Left hindlimb (tissue), 1 donor: ENCODE measurements around the gene SLC1A6.
"Not testable (repeated sequence)": the region's sequence is repeated elsewhere in the genome, so short reads cannot be mapped to it uniquely, and the experiment has no call there.

Experiments used
- DNase-seq: peaks from one replicate; pipeline ENCODE4 v3.0.0-alpha.2; 2018

Gene SLC1A6

DNA sequence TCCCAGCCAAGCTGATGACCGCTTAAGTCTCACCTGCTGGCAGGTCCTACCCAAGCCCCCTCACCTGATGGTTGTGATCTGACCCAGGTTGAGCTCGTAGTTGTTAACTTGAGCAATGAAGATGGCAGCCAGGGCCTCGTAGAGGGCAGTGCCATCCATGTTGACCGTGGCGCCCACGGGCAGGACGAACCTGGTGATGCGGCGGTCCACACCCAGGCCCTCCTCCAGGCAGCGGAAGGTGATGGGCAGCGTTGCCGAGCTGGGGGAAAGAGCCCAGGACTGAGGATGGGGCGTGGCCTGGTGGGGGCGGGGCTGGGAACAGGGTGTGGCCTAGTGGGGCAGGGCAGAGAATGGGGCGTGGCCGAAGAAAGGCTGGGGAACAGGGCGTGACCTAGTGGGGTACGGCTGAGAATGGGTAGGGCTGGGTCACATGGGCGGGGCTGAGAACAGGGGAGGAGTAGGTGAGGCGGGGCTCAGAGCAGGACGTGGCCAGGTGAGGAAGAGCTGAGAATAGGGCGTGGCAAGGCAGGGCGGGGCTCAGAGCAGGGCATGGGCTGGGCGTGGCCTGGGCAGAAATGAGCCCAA, 25.5 kb downstream of the SLC1A6 start:
- DNase-seq = no peak

DNA sequence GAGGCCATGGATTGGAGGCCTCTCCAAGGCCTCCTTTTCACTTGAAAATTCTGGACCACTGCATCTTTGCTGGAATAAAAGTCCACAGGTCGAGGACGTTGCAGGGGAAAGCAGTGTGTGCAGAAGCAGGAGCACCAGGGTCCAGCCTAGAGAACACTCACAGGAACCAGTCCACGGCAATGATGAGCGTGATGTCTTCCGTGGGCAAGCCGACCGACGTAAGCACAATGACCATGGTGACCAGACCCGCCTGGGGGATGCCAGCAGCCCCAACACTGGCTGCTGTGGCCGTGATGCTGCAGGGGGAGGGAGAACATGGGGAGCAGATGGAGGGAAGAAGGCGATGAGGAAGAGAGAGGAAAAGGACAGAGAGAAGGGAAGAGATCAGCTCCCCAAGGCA, 26.9 kb downstream of the SLC1A6 start:
- DNase-seq = no peak

DNA sequence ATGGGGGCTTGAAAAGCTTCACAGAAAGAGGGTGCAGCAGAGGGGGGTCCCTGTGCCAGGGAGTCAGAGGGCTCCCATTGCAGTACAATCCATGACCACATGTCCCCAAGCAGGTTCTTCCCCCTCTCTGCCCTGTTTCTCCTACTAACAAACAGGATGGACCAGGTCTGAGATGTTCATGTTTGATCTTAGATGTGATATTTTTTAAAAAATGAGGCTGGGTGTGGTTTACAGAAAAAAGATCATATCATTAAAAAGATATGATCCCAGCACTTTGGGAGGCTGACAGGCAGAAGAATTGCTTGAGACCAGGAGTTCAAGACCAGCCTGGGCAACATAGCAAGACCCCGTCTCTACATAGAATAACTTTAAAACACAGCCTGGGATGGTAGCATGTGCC, 29.2 kb downstream of the SLC1A6 start:
- no peak for DNase-seq

DNA sequence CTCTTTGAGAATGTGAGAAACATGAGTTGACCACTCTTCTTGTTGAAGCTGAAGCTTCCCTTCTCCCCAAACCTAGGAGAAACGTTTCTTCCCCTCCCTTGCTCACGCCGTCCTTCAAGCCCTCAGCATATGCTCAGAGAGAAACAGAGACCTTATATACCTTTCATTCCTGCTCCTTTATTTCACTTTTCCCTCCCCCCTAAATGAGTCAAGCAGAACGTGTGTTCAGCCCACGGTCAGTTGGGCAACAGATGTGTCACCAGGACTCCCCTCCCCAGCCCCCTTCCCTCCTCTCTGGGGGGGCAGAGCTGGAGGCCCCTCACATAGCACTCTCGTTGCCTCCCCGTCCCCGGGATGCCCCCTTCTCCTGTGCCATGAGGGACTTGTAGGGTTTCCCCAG, 29.8 kb downstream of the SLC1A6 start:
- DNase-seq = no peak

DNA sequence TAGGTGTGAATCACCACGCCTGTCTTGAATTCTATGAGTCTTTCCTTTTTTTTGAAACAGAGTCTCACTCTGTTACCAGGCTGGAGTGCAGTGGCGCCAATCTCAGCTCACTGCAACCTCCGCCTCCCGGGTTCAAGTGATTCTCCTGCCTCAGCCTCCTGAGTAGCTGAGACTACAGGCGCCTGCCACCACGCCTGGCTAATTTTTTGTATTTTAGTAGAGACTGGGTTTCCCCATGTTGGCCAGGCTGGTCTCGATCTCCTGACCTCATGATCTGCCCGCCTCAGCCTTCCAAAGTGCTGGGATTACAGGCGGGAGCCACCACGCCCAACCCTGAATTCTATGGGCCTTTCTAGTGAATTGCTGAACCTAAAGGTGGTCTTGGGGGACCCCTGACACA, 30.3 kb downstream of the SLC1A6 start:
- DNase-seq = not testable (repeated sequence)

DNA sequence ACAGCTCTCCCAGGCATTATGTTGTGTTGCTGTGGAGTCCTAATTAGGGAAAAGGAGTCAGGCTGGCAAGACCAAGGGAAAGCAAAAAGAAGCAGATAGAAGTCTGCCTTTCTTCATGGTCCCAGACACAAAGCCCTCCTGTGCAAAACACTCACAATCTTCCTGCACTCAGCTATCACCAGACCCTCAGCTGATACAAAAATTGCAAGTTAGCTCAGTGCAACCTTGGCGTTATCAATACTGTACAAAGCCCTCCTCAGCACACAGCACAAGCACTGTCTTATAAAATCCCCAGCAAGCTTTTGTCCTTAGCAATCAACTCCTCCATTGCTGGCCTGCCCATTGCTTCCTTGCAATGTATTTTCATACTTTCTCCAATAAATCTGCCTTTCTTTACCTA, 35.2 kb downstream of the SLC1A6 start:
- no peak for DNase-seq

DNA sequence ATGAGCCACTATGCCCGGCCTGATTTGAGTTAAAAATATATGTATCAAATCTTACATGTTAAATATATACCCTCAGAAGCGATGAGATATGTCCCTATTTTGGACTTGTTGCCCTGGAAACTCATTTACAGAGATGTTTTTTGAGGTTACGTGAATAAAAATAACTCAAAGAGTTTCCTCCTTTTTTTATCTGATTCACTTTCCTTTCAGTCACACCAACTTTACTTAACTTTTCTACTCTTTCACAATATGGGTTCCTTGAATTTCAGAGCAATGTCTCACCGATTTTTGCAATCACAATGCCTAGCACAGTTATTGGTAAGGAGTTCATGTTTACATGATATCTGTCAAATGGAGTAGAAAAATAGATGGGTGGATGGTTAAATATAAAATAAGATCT, 36.1 kb downstream of the SLC1A6 start:
- DNase-seq = no peak

DNA sequence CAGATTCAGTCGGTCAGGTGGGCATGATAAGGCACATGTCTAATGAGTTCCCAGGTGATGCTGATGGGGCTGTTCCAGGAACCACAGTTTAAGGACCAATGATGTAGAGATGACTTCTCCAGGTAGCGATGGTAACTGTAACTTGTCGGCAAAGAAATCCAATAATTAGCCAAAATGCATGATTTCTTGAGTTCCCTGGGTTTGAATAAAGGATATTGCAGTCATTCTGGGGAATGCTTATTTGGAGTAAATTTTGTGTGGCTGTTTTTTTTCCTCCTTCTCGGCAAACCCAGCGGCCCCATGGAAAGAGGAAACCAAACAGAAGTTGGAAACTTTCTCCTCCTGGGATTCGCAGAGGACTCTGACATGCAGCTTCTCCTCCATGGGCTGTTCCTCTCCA, 38.5 kb downstream of the SLC1A6 start, which contains the start of gene OR7C2:
OR7C2 (plus strand) TSS at position 301 of the 400 bp plus-strand sequence; CDS start at position 301, 0 bp downstream.
- DNase-seq = no peak

DNA sequence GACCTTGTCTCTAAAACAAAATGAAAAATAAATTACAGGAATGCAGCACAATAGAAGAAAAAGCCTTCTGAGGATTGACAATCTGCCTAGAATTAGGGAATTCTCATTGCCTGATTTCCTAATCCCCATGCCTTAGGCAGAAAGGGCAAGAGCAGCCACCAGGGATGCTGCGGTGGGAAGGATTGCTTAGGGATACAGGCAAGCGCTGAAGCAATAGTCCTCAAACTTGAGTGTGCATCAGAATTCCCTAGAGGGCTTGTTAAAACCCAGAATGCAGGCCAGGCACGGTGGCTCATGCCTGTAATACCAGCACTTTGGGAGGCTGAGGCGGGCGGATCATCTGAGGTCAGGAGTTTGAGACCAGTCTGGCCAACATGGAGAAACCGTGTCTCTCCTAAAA, 39.4 kb downstream of the SLC1A6 start:
- no peak for DNase-seq

DNA sequence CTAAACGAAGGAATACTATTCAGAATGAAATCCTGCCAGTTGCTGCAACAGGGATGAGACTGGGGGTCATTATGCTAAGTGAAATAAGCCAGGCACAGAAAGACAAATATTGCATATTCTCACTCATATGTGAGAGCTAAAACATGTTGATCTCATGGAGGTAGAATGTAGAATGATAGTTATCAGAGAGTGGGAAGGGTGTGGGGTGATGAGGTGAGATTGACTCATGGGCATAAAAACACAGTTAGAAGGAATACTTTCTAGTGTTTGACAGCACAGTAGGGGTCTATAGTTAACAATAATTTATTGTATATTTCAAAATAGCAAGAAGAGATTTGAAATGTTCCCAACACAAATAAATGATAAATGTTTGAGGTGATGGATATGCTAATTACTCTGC, 46.2 kb downstream of the SLC1A6 start:
- no peak for DNase-seq

DNA sequence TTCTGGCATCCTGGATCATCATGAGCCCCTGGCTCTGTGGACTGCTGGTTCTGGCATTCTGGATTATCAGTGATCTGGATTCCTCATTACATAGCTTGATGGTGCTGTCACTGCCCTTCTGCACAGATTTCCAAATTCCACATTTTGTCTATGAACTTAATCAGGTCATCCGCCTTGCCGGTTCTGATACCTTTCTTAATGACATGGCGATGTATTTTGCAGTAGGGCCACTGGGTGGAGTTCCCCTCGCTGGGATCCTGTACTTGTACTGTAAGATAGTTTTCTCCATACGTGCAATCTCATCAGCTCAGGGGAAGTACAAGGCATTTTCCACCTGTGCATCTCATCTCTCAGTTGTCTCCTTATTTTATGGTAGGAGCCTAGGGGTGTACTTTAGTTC, 62.8 kb downstream of the SLC1A6 start:
- no peak for DNase-seq

DNA sequence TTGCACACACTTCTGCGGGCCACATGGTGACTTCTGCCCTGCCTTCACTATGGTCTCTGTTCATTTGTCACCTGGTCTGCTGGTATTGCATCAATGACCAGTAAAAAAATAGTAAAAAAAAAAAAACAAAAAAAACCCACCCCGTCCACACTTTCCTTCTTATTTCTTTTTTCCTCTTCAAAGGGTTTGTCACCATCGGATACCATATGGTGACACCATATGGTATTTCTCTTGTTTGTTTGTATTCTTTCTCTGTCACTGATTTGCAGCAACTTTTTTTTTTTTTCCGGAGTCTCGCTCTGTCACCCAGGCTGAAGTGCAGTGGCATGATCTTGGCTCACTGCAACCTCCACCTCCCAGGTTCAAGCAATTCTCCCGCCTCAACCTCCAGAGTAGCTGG, 64.5 kb downstream of the SLC1A6 start:
- no peak for DNase-seq

DNA sequence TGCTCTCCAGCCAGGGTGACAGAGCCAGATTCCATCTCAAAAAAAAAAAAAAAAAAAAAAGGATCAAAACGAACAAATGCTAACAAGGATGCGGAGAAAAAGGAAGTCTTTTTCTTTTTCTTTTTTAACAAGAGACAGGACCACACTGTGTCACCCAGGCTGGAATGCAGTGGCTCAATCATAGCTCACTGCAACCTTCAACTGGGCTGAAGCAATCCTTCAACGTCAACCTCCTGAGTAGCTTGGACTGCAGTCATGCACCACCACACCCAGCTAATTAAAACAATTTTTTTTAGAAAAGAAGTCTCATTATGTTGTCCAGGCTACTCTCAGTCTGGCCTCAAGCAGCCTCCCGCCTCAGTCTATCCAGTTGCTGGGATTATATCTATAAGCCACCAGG, 73.0 kb downstream of the SLC1A6 start:
- DNase-seq = no peak

DNA sequence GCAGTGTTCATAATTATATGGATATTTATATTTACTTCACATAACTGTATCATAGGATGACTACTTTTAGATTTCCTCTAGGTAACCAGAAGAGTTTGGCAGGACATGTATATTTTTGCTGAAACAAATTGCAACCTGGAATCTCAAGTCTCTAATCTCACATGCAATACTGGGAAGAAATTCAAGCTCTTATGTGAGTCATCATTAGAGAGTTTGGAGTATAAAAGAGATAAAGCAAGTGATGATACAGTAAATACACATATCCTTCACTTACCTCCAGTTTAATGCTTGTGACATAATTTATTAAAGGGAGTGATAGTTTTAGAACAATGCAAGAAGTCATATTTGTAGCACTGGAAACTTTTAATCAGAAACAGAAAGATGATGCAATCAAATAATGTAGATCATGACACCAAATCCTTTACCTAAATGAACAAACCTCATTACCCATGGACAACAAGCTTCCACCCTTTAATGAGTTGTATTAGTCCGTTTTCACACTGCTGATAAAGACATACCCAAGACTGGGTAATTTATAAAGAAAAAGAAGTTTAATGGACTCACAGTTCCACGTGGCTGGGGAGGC, 77.9 kb downstream of the SLC1A6 start:
- DNase-seq = no peak
